Measurements from ENCODE around the gene AOPEP. TPM values are rescaled to one million over a fixed set of nuclear protein-coding genes. Genes with fewer than 3 reads are reported as not detected.
"Not testable (repeated sequence)": the region's sequence is repeated elsewhere in the genome, so short reads cannot be mapped to it uniquely, and the experiment has no call there.

AOPEP gene
- polyA plus RNA-seq, 1 of the 3 experiments (the other 2 are of a cell fraction) = 54.6 TPM

- TF ChIP-seq TCF12 (IDR thresholded peaks at IDR 0.05) (peak; percentile 78), PBX3 (IDR thresholded peaks at IDR 0.05) (peak; percentile 79), EP300 (IDR thresholded peaks at IDR 0.05; ENCODE audit: borderline replicate concordance in 1 of 2, low read depth in 1 of 2, low read length in 1 of 2) (peak in 1 of 2 experiments; percentile 62; a peak in 1 of 4 replicates), JUND (IDR thresholded peaks at IDR 0.05) (peak; percentile 45; the same call in 1 of the 2 replicates)
- H3K79me2 ChIP-seq (ENCODE audit: insufficient read depth); H3K9me2 ChIP-seq; H2AFZ ChIP-seq (ENCODE audit: low read depth); H3K9me3 ChIP-seq; H3K27me3 ChIP-seq (ENCODE audit: insufficient read depth); H3K4me3 ChIP-seq (ENCODE audit: low read depth in 2 of 2, low read length in 1 of 2); H3K36me3 ChIP-seq (replicated peaks in 1 of 2; ENCODE audit: control insufficient read depth in 1 of 2, insufficient read depth in 2 of 2, low read length in 1 of 2); POLR2A ChIA-PET; H4K20me1 ChIP-seq (ENCODE audit: insufficient read depth); DNase-seq; H3K9ac ChIP-seq; H3K4me2 ChIP-seq: not testable (repeated sequence)
- peaks cover 8 to 16% of the 10 kb centered on the region in 2 experiments; a peak in 3 of 4 replicates for H3K4me1 ChIP-seq (ENCODE audit: control insufficient read depth in 1 of 2, insufficient read depth in 2 of 2, low read depth in 1 of 2, low read length in 1 of 2)
- H3K27ac ChIP-seq (ENCODE audit: low read depth in 2 of 2, low read length in 1 of 2) = peak overlapping the region in 1 of 2 experiments; percentile 55; a peak in 3 of 4 replicates
- peaks cover 11% of the 10 kb centered on the region for H3F3A ChIP-seq (replicated peaks; ENCODE audit: insufficient read depth)
- CTCF ChIA-PET = interaction anchor here (1.4 kb wide), 1 partner anchor 39 kb away, joined by 3 read pairs; no protein-coding TSS in a partner anchor
- 63% methylated on average over 3 of the region's 3 CpGs for WGBS (ENCODE audit: low lambda C conversion rate)
Measured at GRCh38 chr9:94878804-94879203, 152.3 kb downstream of the AOPEP start.

GRCh38 chr9:94879230-94879629, 152.7 kb downstream of the AOPEP start:
- ChIA-PET POLR2A (no interaction called here), CTCF (interaction anchor here (1.4 kb wide), 1 partner anchor 38 kb away, joined by 3 read pairs; no protein-coding TSS in a partner anchor)
- Histone ChIP-seq H3K27ac (ENCODE audit: low read depth in 2 of 2, low read length in 1 of 2) (peak overlapping the region in 1 of 2 experiments; percentile 43; a peak in 2 of 4 replicates), H3K36me3 (replicated peaks in 1 of 2; ENCODE audit: control insufficient read depth in 1 of 2, insufficient read depth in 2 of 2, low read length in 1 of 2) (no peaks in the 10 kb centered on the region), H3K9me2 (no peaks in the 10 kb centered on the region), H3K27me3 (ENCODE audit: insufficient read depth) (no peaks in the 10 kb centered on the region), H3K9ac (no peak overlapping the region), H3K4me3 (ENCODE audit: low read depth in 2 of 2, low read length in 1 of 2) (no peak overlapping the region), H3K4me1 (ENCODE audit: control insufficient read depth in 1 of 2, insufficient read depth in 2 of 2, low read depth in 1 of 2, low read length in 1 of 2) (peaks cover 8 to 12% of the 10 kb centered on the region in 2 experiments; a peak in 3 of 4 replicates), H4K20me1 (ENCODE audit: insufficient read depth) (no peaks in the 10 kb centered on the region), H2AFZ (ENCODE audit: low read depth) (no peak overlapping the region), H3K79me2 (ENCODE audit: insufficient read depth) (no peaks in the 10 kb centered on the region), H3K4me2 (no peak overlapping the region), H3K9me3 (no peaks in the 10 kb centered on the region), H3F3A (replicated peaks; ENCODE audit: insufficient read depth) (peaks cover 7% of the 10 kb centered on the region)
- no peak for TF ChIP-seq USF2 (IDR thresholded peaks at IDR 0.05; ENCODE audit: borderline replicate concordance, low read depth, low read length)
- TF ChIP-seq NRF1 (IDR thresholded peaks at IDR 0.05; ENCODE audit: low read depth, low read length) = no peak
- no peak for DNase-seq

GRCh38 chr9:94881023-94881422, 154.5 kb downstream of the AOPEP start:
- Histone ChIP-seq H3F3A (replicated peaks; ENCODE audit: insufficient read depth) (peaks cover 3% of the 10 kb centered on the region), H3K9me2 (no peaks in the 10 kb centered on the region), H3K4me1 (ENCODE audit: control insufficient read depth in 1 of 2, insufficient read depth in 2 of 2, low read depth in 1 of 2, low read length in 1 of 2) (peaks cover 0 to 11% of the 10 kb centered on the region in 2 experiments; a peak in 2 of 4 replicates), H3K9ac (no peak overlapping the region), H3K27me3 (ENCODE audit: insufficient read depth) (no peaks in the 10 kb centered on the region), H3K79me2 (ENCODE audit: insufficient read depth) (no peaks in the 10 kb centered on the region), H3K27ac (ENCODE audit: low read depth in 2 of 2, low read length in 1 of 2) (peak overlapping the region in 1 of 2 experiments; percentile 60; a peak in 1 of 4 replicates), H3K36me3 (replicated peaks in 1 of 2; ENCODE audit: control insufficient read depth in 1 of 2, insufficient read depth in 2 of 2, low read length in 1 of 2) (no peaks in the 10 kb centered on the region), H3K4me3 (ENCODE audit: low read depth in 2 of 2, low read length in 1 of 2) (no peak overlapping the region), H2AFZ (ENCODE audit: low read depth) (no peak overlapping the region), H3K9me3 (no peaks in the 10 kb centered on the region), H3K4me2 (no peak overlapping the region), H4K20me1 (ENCODE audit: insufficient read depth) (no peaks in the 10 kb centered on the region)
- no peak for TF ChIP-seq TEAD4 (IDR thresholded peaks at IDR 0.05; ENCODE audit: borderline replicate concordance, insufficient read depth)
- TF ChIP-seq IRF3 (IDR thresholded peaks at IDR 0.05; ENCODE audit: low read depth, low read length) = no peak
- no peak for TF ChIP-seq RXRA (IDR thresholded peaks at IDR 0.05; ENCODE audit: borderline replicate concordance, low read depth)
- TF ChIP-seq CTCF (IDR thresholded peaks at IDR 0.05) = no peak
- no peak for TF ChIP-seq RFX5 (IDR thresholded peaks at IDR 0.05; ENCODE audit: low read length)
- no peak for TF ChIP-seq FOXM1 (IDR thresholded peaks at IDR 0.05; ENCODE audit: low read depth)
- TF ChIP-seq NRF1 (IDR thresholded peaks at IDR 0.05; ENCODE audit: low read depth, low read length) = no peak
- TF ChIP-seq SIN3A (IDR thresholded peaks at IDR 0.05; ENCODE audit: borderline replicate concordance, low read depth, low read length) = no peak
- no peak for TF ChIP-seq POLR2AphosphoS5 (IDR thresholded peaks at IDR 0.05; ENCODE audit: low read depth, low read length)
- no peak for TF ChIP-seq TCF12 (IDR thresholded peaks at IDR 0.05)
- no peak for TF ChIP-seq YY1 (IDR thresholded peaks at IDR 0.05; ENCODE audit: low read depth)
- TF ChIP-seq EP300 (IDR thresholded peaks at IDR 0.05; ENCODE audit: borderline replicate concordance in 1 of 2, low read depth in 1 of 2, low read length in 1 of 2) = no peak
- TF ChIP-seq SMC3 (IDR thresholded peaks at IDR 0.05; ENCODE audit: low read depth, low read length) = no peak
- no peak for TF ChIP-seq FOXJ3 (CRISPR knock-in tag; IDR thresholded peaks at IDR 0.05)
- DNase-seq = no peak
- POLR2A ChIA-PET = interaction anchor here (0.9 kb wide), 1 partner anchor 127 kb away, joined by 3 read pairs; no protein-coding TSS in a partner anchor
- CTCF ChIA-PET = interaction anchor here (1.3 to 2.5 kb wide), 3 partner anchors 100 to 250 kb away, joined by 4 to 7 read pairs (median 4); no protein-coding TSS in a partner anchor
- 100% methylated on average over 1 of the region's 1 CpG for WGBS (ENCODE audit: low lambda C conversion rate)
